GM19328 (cell line): ENCODE measurements around the gene CORO1C.

Experiments
- ATAC-seq: cut with Tn5 transposase; IDR thresholded peaks from one replicate; pipeline ENCODE4 v1.9.1; 2021; ENCODE audit warnings: mild to moderate bottlenecking, moderate library complexity; ENCODE audit not compliant: unreplicated experiment

Gene CORO1C

GRCh38 chr12:108700833-108701541, 30.3 kb downstream of the CORO1C start:
- no peak for ATAC-seq

GRCh38 chr12:108699955-108700563, 31.3 kb downstream of the CORO1C start:
- ATAC-seq, result no peak

DNA sequence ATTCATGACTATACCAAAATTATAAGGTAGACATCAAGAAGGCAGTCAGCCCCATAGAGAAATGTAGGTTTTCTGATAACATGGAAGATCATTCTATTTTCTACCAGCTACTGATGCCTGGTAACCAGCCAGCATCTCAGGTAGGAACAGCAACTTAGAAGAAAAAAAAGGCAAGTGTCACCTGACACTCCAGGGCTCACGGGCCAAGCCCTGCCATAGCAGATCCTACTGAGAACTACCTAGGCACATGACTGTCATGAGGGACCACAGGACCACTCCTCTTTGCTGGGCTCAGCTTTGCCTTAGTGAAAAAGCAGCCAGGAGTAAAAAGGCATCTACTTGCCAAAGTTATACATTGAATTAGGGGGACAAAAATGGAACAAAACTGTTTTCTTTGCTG, 33.4 kb downstream of the CORO1C start:
- ATAC-seq, result no peak

DNA sequence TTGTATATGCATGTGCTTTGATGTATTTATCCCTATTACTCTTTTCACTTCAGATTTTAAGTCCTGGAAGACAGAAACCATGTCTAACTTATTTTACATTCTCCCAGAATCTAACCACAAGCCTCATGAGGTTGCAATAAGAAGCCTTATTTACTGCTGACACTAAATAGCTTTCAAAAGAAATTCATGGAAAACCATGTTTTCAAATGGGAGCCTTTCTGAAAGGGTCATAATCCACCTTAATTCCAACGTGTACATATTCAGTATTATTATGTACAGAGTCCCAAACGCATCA, 34.4 kb downstream of the CORO1C start:
- ATAC-seq, result no peak

DNA sequence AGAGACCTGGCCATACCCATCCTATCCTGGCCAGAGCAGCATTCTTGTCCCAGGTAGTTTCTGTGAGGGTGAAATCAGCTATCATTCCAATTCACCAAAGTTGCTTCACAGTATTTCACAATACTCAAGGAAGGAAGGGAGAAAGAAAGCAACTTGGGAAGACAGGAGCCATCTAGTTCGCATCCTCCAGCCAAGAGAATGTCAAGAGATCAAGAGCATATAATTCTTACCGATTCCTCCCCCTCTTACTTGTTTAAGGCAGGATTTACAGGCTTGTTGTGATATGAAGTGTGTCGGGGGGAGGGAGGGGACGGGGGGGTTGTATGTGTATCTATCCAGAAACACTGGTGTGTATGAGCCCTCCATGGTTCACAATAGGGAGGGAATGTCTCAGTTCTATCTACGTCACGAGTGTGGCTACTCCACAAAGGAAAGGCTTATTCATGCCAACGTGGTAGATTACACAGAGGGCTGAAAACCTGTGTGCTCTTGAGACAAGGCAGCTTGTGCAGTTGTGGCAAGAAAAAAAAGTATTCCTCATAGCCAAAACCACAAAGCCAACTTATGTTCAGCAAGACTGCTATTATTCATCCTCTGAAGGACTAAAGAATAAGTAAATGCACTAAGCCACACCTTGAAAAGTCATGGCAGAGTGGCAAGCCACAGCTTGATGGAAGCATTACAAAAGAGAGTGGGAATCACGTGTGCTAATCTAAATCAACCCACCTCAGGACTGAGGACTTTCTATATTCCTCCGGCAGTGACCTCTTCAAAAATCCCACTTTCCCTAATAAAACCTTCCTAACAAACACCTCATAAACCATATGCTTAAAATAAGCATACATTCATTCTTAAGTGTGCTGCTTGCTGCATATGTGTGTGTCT, 35.0 kb downstream of the CORO1C start:
- ATAC-seq, result no peak

DNA sequence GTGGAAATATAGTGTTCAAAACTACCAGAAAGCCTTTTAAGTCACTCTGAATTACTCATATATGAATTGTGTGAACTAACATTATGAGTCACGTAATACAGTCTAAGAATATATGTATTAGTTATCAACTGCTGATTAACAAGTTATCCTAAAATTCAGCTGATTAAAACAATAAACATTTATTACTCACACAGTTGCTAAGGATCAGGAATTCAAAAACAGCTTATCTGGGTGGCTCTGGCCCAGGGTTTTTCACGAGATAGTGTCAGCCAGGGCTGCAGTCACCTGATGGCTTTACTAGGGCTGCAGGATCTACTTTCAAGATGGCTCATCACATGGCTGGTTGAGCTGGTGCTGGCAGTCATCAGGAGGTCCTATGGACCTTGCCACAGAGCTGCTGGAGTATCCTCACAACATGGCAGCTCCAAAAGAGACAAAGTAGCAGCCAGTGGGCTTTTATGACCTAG, 36.5 kb downstream of the CORO1C start:
- ATAC-seq, result no peak

GRCh38 chr12:108693751-108694150, 37.6 kb downstream of the CORO1C start:
- ATAC-seq, result no peak

DNA sequence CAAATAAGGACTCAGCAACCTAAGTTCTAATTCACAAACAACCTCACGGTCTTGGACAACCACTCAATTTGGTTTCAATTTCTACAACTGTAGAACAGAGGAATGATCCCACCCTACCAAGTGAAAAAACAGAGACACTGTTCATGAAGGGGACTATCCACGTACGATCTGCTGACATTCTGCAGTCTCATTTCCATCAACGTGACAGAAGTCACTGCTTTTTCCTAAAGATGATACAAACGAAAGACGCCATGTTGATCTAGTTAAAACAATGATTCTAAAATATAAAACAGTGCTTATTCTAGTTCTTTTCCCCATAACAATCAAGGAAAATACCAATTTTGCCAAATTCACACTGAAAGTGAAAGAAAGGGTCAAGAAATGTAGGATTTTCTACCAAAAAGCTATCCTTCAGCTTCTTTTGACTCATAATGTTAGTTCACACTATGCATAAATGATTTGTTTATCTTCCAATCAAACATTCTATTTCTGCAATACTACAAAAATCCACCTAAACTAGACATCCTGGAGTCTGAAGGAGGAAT, 38.1 kb downstream of the CORO1C start:
- ATAC-seq, result no peak

DNA sequence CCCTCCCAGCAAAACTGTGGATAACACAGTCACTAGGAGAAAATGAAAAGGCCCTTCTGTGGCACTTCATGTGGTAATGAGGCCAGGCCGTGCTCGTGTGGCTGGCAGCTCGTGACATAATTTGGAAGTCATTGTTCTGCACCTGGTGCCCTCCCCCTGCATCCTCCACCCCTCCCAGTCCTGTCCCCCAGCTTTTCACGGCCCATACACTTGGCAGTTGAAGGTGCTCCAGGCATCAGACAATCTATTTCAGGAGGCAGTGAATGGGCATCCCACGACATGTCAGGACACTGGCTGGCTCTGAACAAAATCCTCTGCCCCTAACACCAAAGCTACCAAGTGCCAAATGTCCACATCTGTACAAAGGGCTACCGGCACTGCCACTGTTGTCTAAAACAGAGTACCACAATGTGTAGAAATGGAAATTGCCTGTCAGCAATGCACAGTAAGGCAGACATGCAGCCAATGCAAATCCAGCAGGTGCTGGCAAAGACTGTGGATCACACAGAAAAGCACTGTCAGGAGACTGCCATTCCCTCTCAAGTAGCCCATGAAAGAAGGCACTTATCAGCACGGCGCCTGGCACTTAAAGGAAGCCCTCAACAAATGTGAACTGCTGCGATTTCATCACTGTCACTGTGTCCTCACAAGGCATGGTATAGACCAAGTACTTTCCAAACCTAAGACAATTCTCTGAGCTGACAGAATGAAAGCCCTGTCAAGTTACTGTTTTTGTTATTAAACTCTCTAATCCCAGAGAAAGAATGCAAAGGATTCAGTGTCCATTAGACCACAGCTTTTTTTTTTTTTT, 39.1 kb downstream of the CORO1C start:
- ATAC-seq, result no peak

DNA sequence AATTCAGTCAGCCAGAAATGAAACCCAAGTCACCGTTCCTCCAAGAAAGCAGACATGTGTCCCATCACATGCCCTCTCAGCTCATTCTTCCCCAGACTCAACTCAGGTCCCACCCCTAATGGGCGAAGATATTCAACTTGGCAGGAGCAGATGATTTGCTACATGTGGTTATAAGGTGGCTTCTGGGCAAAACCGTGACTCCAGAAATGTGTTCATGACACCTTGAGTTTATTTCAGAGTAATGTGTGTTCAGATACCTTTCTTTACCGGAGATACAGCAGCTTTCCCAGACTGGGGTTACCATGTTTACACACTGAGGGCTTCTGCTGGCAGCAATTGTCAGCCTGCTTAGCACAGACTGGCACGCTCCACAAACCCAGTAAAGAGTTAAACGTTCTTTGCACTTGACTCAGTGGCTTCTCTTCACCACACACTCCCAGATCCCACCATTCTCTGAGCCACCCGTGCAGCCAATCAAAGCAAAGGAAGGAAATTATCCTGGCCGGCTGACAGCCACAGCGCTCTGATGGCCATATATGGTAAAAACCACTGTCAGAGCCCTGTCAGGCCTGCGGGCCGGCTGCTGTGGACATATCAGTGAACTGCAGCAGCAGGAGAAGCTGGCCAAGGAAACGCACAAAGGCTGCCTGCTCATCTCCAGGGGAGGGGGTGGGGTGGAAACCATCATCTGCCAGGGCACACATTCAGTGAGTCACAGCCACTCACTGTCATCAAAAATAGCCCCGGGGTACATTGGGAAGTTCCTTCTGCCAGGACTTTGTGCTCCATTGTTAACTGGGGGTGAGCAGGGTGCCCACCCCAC, 39.9 kb downstream of the CORO1C start:
- peak; percentile 48 for ATAC-seq

GRCh38 chr12:108690542-108691174, 40.7 kb downstream of the CORO1C start:
- ATAC-seq, result no peak

DNA sequence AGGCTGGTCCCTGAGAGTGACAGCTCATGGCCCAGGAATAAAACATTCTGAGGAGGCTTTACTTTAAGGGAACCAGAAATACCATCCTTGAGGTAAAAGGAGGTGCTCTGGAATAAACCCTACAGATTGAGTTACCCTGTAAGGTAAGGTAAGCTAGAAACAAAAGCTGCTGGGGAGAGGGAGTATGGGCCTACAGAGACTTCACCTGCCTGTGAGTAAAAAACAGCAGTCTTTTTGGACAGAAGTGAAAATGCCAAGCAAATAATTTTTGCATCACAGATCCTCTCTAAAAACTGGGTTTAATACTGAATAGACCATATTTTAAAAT, 41.2 kb downstream of the CORO1C start:
- ATAC-seq, result no peak

DNA sequence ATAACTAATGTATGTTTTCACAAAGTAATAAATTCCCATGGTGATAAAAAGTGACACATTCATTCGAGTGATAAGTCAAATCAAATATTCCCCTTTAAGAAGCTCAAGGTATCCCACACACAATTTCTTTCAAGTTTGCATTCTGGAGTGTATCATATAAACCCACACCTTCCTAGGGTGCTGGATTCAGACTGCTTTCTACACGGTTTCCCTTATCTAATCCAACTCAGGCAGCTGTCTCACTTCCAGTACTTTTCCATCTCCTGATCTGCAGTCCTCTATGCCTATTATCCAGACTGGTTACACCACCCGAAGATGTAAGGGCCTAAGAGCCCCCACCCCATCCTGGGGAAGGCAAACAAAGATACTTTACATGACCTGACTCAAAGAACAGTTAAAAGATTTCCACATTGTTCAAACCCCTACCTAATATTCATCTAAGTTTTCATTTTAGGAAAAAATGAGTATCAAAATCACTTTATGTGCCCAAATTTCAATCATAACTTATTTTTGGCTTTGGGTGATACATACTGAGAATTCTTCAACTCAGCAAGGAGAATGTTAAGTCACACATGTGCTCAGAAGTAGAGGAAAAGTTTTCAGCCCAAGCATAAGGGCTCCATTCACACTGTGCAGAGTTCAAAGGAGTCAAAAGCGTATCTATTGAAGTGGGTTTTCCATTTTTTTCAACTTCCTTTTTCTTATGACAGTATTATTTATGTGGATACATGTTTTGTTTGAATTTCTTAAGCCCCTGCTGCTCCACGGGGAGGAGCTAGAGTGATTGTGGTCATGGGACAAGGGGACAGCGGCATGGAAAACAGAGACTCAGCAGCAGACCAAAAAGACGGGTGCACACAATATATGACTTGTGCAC, 41.8 kb downstream of the CORO1C start:
- no peak for ATAC-seq

- no peak for ATAC-seq
These were observed 44.5 kb downstream of the CORO1C start for GRCh38 chr12:108686780-108687179.

DNA sequence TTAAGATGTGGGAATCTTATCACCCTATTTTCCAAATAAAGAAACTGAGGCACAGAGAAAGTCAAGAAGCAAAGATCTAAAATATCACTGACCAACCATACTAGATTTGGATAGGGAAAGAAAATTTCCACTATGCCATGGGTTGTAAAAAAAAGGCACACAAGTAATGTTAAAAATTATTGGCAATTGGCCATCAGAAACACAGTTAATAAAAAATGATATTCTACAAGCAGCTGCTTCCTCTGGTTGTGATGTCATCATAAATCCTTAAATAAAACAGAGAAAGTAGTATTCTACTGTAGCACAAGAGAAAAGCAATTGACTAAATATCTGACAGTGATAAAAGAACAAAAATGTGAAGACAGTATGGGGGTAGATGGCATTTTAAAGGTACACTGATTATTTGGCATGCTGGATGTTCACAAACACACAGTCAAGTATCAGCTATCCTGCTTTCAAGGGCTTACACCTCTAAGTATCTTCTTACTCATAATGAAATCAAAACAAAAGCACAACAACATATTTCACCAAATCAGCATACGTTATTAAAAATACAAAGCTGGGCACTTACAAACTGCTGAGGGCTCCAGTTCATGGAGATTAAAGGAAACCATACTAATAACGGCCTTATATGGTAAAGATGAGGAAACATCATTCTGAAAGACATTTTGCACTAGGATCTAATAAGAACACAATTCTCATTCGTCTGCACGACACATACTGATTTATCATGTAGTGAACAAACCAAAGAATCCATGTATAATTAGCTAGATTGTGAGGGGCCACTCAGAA, 45.7 kb downstream of the CORO1C start:
- ATAC-seq, result no peak

DNA sequence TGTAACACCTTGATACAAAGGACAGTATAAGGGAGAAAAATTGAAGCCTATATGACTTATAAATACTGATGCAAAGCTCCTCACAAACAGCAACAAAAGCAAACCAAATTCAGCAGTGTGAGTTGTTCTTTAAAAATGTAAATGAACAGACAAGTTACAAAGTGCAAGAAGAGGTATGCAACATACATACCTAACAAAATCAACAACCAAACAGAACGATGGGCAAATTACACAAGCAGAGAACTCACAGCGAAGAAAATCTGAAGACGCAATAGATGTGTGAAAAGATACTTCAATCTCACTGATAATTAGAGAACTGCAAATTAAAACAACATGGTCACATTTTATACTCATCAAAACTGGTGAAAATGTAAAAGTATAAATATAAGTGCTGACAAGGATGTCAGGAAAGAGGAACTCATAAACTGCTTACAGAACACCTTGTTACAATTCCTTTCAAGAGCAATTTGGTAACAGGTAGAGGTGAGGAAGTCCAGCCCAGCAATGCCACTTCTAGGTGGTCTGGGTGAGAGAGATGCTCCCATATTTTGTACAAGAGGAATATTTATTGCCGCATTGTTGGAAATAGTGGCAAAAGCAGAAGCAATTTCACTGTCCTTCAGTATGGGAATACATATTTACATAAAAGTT, 47.3 kb downstream of the CORO1C start:
- no peak for ATAC-seq

DNA sequence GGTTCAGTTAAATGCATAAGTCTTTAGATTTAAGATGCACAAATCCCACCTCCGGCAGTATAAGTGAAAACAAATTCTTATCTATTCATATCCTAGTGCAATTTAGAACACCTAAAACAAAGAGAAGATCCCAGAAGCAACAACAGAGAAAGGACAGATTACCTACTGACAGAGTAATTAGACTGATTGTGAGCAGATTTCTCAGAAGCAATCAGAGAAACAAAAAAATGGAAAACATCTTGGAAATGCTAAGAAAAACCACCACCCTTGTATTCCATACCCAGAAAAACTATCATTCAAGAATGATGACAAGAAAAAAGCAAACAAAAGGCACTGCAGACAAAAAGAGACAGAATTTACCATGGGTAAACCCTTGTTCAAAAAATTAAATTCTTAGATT, 50.0 kb downstream of the CORO1C start:
- ATAC-seq, result no peak
